GM12892 (cell line): ENCODE measurements around the gene NLRC5.
A peak's percentile ranks its signal among the peaks of the same experiment; 100 is the strongest.

Source experiments
- DNase-seq: peaks from one replicate; pipeline ENCODE4 v3.0.0; 2011; ENCODE audit not compliant: insufficient read length
- FAIRE-seq: peaks from 2 replicates; lab custom pipeline; 2011; peaks lifted over from hg19 to GRCh38; lab: Jason Lieb, UNC
- POLR2A ChIP-seq: IDR thresholded peaks from 2 replicates; pipeline ENCODE4 v1.6.1; 2011; ENCODE audit warnings: low read depth, low read length, control low read depth
- POLR2AphosphoS5 ChIP-seq: IDR thresholded peaks from 2 replicates; pipeline ENCODE4 v1.6.1; 2011; ENCODE audit warnings: low read depth, low read length, control low read depth
- TAF1 ChIP-seq: IDR thresholded peaks from 2 replicates; pipeline ENCODE4 v1.6.1; 2011; ENCODE audit warnings: low read depth, mild to moderate bottlenecking, control low read depth, low read length, borderline replicate concordance

The NLRC5 gene

DNA sequence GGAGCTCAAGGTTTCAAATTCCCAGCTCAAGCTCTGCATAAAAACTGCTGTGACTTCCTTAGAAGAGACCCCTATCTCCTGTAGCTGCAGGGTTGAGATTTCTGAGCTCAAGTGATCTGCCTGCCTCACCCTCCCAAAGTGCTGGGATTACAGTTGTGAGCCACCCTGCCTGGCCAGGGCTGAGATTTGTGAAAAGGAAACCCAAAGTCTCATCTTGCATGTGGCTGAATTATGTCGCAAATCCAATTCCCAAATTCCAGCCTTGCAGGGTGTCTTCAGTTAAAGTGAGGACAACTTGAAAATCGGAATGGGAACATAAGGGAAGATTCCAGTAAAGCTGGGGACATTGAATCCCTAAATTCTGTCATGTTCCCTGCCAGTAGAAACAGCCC is 41.8 kb upstream of the NLRC5 start:
- DNase-seq (no peak), FAIRE-seq (no peak)
- TF ChIP-seq POLR2A (no peak), TAF1 (no peak), POLR2AphosphoS5 (no peak)

DNA sequence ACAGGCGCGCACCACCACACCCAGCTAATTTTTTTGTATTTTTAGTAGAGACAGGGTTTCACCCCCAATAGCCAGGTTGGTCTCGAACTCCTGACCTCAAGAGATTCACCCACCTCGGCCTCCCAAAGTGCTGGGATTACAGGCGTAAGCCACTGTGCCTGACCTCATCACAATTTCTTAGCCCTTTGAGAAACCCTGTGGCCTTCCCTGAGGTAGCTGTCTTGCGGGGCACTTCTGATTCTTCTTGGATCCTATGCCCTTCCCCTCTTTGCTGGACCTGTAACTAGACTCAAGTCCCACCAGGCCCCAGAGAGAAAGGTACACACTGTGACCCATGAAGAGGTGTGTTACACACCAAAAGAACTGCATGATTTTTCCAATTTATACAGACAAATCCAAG is 41.1 kb upstream of the NLRC5 start:
- DNase-seq (no peak), FAIRE-seq (no peak)
- no peak for TF ChIP-seq TAF1
- TF ChIP-seq POLR2AphosphoS5 = no peak

DNA sequence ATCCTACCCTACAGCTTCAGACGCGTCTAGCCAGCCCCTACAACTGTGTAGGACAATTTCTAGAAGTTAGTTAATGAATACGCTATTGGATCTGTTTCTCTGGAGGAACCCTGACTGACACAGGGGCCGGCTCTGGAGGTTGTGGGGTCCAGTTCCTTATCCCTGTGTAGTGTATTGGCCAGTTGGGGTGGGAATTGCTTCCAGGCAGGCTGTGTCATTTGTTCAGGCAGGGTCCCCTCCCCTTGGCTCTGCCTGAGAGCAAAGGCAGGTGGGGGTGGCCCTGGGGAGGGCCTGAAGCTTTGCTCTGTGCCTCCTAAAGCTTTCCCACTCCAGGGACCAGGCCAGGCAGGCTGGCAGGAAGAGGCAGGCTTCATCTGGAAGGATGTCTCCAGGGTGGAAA is 39.3 kb upstream of the NLRC5 start:
- no peak for FAIRE-seq
- TF ChIP-seq TAF1 (no peak), POLR2A (no peak), POLR2AphosphoS5 (no peak)
- no peak for DNase-seq

DNA sequence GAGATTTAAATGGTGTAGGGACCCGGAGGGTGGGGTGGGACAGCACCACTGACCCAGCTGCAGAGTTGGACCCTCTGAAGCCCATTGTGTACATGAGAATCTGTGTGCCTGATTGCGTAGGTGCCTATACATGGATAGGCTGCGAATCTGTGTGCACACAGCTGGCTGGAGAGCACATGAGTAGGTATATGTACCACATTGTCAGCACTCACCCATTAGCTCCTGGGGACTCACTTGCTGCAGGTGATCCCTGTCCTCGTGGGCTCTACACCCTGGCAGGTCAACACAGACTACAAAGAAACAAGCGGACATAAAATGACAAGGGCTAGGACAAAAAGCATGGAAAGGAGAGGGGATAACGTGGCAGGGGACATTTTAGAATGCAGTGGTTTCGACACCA is 38.9 kb upstream of the NLRC5 start:
- FAIRE-seq = no peak
- TF ChIP-seq TAF1 (no peak), POLR2A (no peak), POLR2AphosphoS5 (no peak)
- no peak for DNase-seq

DNA sequence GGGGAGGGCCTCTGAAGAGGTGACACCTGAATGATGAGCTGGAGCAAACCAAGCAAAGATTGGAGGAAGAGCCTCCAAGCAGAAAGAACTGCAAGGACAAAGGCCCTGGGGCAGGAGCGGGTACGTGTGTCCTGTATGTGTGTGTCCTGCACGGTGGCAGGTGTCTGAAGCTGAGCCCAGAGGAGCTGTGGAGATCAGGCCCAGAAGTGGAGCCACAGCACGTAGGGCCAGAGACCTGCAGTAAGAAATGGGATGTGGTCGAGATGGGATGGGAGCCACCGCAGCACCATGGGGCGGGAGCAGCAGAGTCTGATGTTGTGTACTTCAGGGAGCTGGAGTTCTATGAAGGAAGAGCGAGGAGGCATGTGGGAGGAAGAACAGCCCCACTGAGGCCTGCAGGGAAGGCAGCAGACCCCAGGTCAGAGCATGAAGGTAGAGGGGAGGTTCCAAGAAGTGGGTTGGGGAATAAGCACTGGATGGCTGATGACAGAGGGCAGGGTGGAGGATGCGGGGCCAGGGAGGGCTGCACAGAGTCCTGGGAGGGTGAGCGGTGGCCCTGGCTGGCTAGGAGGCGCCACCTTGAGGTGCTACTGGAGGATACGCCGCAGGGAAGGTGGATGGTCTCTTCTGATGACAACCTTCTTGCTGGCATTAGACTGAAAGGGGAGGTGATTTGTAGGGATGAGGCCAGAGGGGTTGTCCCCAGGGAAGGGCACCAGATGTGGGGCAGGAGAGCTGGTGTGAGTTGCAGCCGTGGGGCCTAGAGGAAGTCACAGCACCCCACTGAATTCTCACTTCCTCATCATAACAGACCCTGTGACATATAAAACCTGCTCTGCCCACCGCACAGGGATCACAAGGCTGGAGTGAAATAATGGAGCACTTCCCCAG is 38.2 kb upstream of the NLRC5 start:
- TF ChIP-seq TAF1 (no peak), POLR2A (no peak), POLR2AphosphoS5 (no peak)
- peak; percentile 65 for DNase-seq
- FAIRE-seq = peak; percentile 97

DNA sequence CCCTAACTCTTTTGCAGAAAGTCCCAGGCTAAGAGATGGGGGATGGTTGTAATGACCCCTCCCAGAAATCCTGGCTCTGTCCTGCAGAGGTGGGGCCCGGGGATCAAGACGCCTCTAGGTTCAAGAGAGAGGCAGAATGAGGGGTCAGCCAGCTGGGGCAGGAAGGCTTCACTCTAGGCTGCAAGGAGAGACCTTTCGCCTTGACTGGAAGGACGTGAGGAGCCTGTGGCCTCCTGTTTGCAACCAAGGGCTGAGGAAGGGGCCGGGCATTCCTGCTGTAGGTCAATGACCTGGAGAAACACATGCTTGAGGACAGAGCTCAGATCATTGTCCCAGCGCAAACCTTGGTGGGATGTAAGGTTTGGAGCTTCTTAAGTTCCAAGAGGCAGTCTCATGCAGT is 36.4 kb upstream of the NLRC5 start:
- TF ChIP-seq POLR2A (no peak), POLR2AphosphoS5 (no peak), TAF1 (no peak)
- no peak for FAIRE-seq
- no peak for DNase-seq

DNA sequence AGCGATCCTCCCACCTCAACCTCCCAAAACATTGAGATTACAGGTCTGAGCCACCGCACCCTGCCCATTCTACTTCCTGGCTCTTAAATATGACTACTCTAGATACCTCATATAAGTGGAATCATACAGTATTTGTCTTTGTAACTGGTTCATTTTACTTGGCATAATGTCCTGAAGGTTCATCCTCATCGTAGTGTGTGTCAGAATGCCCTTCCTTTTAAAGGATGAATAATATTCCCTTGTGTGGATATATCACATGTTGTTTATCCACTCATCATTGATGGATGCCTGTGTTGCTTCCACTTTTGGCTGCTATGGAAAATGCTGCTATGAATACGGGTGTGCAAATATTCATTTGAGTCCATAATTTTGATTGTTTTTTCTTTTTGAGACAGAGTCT is 33.3 kb upstream of the NLRC5 start:
- no peak for FAIRE-seq
- no peak for DNase-seq
- TF ChIP-seq POLR2A (no peak), POLR2AphosphoS5 (no peak), TAF1 (no peak)

DNA sequence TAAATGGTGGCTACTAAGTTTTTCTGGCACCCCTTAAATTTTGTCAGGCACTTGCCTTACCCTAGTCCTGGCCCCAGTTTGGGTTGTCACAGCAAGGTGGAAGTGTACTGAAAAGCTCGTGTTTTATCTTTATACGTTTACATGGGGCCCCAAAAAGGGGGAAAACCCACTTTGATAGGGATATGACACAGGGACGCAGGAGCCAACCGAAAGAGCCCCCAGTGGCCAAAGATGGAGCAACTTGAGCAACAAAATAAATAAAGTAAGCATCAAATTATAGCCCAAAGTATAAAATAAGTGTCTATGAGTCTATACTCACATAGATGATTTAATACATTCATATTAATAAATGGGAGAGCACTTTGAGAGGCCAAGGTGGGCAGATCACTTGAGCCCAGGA is 32.6 kb upstream of the NLRC5 start:
- TF ChIP-seq TAF1 (no peak), POLR2A (no peak), POLR2AphosphoS5 (no peak)
- DNase-seq (no peak), FAIRE-seq (no peak)

DNA sequence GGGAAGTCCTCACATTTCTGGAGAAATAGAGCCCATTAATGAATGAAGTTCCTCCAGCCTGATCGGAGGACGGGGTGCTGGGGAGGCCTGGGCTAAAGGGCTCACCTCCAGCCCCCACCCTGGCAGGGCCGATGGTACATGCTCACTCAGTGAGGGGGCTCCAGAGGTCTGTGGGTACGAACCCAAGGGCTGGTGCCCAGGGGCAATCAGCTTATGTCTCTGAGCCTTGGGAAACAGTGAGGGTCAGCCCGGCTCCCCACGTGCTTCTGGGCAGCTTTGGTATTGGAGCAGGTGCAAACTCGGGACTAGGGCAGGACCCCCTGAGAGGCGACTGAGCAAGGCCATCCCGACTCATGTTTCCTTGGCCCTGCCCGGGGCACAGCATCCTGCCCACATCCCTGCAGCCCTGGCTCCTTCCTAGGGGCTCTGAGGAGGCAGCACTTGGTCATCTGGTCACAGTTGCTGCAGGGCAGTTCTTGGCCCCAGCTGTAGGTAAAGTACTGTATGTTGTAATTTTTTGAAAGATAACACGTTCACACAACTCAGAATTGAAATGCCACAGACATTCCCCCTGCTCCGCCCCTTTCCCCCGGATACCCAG is 28.6 kb upstream of the NLRC5 start:
- no peak for FAIRE-seq
- no peak for TF ChIP-seq POLR2A
- TF ChIP-seq POLR2AphosphoS5 = no peak
- no peak for TF ChIP-seq TAF1
- no peak for DNase-seq

DNA sequence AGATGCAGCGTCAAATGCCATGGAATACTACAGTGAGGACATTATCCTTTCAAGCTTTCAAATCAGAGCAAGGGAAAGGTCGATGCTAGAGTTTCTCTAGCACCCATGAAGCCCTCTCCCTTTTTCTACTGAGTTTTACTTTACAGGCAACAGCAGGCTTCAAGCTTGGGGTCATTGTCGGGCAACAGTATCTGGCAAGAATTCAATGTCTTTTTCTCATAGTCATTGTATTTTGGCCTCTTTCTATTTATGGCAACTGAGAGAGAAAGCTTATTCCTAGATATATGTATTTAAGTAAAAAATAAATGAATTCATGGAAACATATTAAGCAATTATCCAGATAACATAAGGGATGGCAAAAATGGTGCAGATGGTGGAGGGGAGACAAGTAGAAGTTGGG is 28.0 kb upstream of the NLRC5 start:
- no peak for FAIRE-seq
- DNase-seq = no peak
- TF ChIP-seq TAF1 (no peak), POLR2AphosphoS5 (no peak), POLR2A (no peak)

DNA sequence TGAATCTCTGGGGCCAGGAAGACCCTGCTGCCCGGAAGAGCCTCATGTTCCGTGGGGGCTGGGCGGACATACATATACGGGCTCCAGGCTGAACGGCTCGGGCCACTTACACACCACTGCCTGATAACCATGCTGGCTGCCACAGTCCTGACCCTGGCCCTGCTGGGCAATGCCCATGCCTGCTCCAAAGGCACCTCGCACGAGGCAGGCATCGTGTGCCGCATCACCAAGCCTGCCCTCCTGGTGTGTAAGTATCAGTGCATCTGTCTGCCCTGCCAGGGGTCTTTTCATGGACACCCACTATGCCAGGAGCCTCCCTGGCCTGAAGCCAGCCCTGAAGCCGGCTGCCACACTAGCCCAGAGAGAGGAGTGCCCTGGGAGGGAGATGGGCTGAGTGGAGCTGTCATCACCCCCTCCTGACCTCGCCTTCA is 27.5 kb upstream of the NLRC5 start, which contains the start of gene CETP:
TSS of gene CETP (plus strand) at position 100 of the 431 bp plus-strand sequence. CDS start at position 130, 30 bp downstream.
- no peak for DNase-seq
- TF ChIP-seq POLR2A (no peak), POLR2AphosphoS5 (no peak), TAF1 (no peak)
- FAIRE-seq = no peak
